ENCODE data around the gene HBG1.

The HBG1 gene

DNA sequence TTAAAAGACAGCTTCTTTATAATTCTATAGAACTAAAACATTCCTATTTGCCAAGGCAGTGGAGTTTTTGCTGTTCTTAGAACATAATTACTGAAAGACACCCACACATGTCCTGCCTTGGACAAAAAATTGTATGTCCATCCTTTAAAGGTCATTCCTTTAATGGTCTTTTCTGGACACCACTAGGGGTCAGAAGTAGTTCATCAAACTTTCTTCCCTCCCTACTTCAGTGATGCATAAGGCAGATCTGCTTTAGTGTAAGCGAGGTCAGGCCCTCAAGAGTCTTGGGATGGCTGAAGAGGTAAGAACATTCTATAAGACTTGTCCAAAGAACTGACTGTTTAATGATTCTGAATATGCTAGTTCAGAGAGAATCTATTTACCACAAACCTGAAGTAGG is 44.9 kb downstream of the HBG1 start:
- no peak overlapping the region for H3K4me3 ChIP-seq (ENCODE audit: low read depth, low read length)
- DNase-seq (ENCODE audit: low read depth): peak; percentile 91
- TF ChIP-seq, protein P1, sequence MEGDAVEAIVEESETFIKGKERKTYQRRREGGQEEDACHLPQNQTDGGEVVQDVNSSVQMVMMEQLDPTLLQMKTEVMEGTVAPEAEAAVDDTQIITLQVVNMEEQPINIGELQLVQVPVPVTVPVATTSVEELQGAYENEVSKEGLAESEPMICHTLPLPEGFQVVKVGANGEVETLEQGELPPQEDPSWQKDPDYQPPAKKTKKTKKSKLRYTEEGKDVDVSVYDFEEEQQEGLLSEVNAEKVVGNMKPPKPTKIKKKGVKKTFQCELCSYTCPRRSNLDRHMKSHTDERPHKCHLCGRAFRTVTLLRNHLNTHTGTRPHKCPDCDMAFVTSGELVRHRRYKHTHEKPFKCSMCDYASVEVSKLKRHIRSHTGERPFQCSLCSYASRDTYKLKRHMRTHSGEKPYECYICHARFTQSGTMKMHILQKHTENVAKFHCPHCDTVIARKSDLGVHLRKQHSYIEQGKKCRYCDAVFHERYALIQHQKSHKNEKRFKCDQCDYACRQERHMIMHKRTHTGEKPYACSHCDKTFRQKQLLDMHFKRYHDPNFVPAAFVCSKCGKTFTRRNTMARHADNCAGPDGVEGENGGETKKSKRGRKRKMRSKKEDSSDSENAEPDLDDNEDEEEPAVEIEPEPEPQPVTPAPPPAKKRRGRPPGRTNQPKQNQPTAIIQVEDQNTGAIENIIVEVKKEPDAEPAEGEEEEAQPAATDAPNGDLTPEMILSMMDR (conservative IDR thresholded peaks at IDR 0.05; ENCODE audit: low read depth, low read length): peak; percentile 70

GRCh38 chr11:5203366-5203765 is 46.3 kb downstream of the HBG1 start:
- TF ChIP-seq, protein P1 (conservative IDR thresholded peaks at IDR 0.05; ENCODE audit: low read depth, low read length): no peak
- DNase-seq (ENCODE audit: low read depth): no peak
- H3K4me3 ChIP-seq (ENCODE audit: low read depth, low read length): no peak overlapping the region

DNA sequence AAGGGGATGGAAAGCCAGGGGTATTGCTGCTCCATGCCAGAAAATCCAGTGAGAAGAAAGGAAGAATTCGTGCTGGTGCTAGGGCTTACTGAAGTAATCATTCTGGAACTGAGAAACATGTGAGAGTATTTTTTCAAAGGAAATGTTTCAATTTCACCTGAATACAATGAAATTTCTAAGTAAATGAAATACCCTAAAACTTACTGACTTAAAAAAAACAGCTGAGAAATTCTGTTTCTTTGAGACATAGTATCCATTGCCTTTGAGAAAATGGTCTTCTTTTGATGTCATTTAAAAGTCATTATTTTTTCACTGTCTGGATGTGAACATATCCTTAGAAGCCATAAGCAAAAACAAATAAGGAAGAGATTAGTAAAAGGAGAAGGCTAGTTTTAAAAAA is 49.1 kb downstream of the HBG1 start, which contains the start of gene OR51V1:
Gene OR51V1 (minus strand): TSS at position 101 of the 400 bp plus-strand sequence. CDS start 0 bp downstream, at position 101.
- TF ChIP-seq, protein P1 (conservative IDR thresholded peaks at IDR 0.05; ENCODE audit: low read depth, low read length): no peak
- no peak within 1 kb of the TSS for H3K4me3 ChIP-seq (ENCODE audit: low read depth, low read length)
- DNase-seq (ENCODE audit: low read depth): no peak

GRCh38 chr11:5198285-5198684 is 51.4 kb downstream of the HBG1 start:
- TF ChIP-seq, protein P1 (conservative IDR thresholded peaks at IDR 0.05; ENCODE audit: low read depth, low read length): no peak
- no peak overlapping the region for H3K4me3 ChIP-seq (ENCODE audit: low read depth, low read length)
- DNase-seq (ENCODE audit: low read depth): no peak

Data from choroid plexus epithelial cell (primary cell).